ENCODE results near the gene ABCB6.

ABCB6 gene

DNA sequence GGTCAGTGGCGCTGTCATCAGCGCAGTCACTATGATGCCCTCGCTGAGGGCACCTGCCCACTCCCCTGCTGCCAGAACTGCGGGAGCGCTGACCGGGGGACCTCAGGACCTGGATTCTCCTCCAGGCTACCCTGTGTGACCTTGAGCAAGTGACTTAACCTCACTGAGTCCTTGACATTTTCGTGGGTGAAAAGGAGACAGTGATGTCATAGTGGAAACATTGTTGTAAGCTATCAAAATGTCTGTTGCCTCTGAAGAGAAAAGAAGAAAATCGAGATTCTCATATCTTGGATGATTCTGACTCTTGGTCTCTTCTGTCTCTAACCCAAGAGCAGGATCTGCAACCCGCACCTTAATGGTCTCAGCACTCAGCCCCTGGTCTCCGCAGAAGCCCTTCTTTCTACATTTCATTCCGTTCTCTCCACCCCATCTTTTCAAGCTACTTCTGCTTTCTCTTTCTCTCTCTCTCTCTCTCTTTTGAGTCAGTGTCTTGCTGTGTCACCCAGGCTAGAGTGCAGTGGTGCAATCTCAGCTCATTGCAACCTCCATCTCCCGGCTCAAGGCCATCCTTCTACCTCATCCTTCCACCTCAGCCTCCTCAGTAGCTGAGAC, 35.9 kb upstream of the ABCB6 start:
- ChIA-PET CTCF (interaction anchor here (0.5 to 3.6 kb wide), 8 partner anchors 13 to 133 kb away, joined by 3 to 22 read pairs (median 4); no protein-coding TSS in a partner anchor), POLR2A (interaction anchor here (1.1 to 3.2 kb wide), 4 partner anchors 9 to 37 kb away, joined by 3 to 17 read pairs (median 4); partner anchors contain the start of genes GLB1L and STK16)
- H3K27ac ChIP-seq (ENCODE audit: extremely low read depth, low read depth, low read length), result no peak overlapping the region
- H3K4me3 ChIP-seq (ENCODE audit: low read depth, low read length), result peak overlapping the region; percentile 55
- no peaks in the 10 kb centered on the region for H3K9me3 ChIP-seq (ENCODE audit: control insufficient read depth, insufficient read depth, low read depth, low read length)
- H3K4me1 ChIP-seq (ENCODE audit: control insufficient read depth, insufficient read depth, low read length), result no peaks in the 10 kb centered on the region
- H3K36me3 ChIP-seq (ENCODE audit: control insufficient read depth in 2 of 2, insufficient read depth in 1 of 2, low read length in 2 of 2), result peaks cover 0 to 4% of the 10 kb centered on the region in 2 experiments; a peak in 1 of 3 replicates
- TF ChIP-seq ZNF157 (tag by site-specific recombination; IDR thresholded peaks at IDR 0.05), result no peak
- TF ChIP-seq ZSCAN23 (tag by site-specific recombination; IDR thresholded peaks at IDR 0.05), result no peak
- TF ChIP-seq PRDM2 (tag by site-specific recombination; IDR thresholded peaks at IDR 0.05; ENCODE audit: borderline replicate concordance), result no peak
- no peak for TF ChIP-seq ZBTB8A (tag by site-specific recombination; IDR thresholded peaks at IDR 0.05)
- TF ChIP-seq ZNF629 (tag by site-specific recombination; IDR thresholded peaks at IDR 0.05), result peak; percentile 43
- TF ChIP-seq EGR2 (tag by site-specific recombination; IDR thresholded peaks at IDR 0.05; ENCODE audit: low read depth), result no peak
- TF ChIP-seq ATF2 (tag by site-specific recombination; IDR thresholded peaks at IDR 0.05; ENCODE audit: low read depth), result peak; percentile 40; the same call in 1 of the 2 replicates
- no peak for TF ChIP-seq ZNF302 (tag by site-specific recombination; IDR thresholded peaks at IDR 0.05; ENCODE audit: low read depth)
- no peak for TF ChIP-seq ZFP37 (tag by site-specific recombination; IDR thresholded peaks at IDR 0.05)
- no peak for TF ChIP-seq TRIM28 (IDR thresholded peaks at IDR 0.05; ENCODE audit: borderline replicate concordance, low read length)
- TF ChIP-seq, protein P1, sequence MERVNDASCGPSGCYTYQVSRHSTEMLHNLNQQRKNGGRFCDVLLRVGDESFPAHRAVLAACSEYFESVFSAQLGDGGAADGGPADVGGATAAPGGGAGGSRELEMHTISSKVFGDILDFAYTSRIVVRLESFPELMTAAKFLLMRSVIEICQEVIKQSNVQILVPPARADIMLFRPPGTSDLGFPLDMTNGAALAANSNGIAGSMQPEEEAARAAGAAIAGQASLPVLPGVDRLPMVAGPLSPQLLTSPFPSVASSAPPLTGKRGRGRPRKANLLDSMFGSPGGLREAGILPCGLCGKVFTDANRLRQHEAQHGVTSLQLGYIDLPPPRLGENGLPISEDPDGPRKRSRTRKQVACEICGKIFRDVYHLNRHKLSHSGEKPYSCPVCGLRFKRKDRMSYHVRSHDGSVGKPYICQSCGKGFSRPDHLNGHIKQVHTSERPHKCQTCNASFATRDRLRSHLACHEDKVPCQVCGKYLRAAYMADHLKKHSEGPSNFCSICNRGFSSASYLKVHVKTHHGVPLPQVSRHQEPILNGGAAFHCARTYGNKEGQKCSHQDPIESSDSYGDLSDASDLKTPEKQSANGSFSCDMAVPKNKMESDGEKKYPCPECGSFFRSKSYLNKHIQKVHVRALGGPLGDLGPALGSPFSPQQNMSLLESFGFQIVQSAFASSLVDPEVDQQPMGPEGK (tag by site-specific recombination; IDR thresholded peaks at IDR 0.05), result no peak
- no peak for TF ChIP-seq ZNF560 (tag by site-specific recombination; IDR thresholded peaks at IDR 0.05; ENCODE audit: borderline replicate concordance)
- TF ChIP-seq ZNF324 (tag by site-specific recombination; IDR thresholded peaks at IDR 0.05), result no peak
- TF ChIP-seq, protein P2, sequence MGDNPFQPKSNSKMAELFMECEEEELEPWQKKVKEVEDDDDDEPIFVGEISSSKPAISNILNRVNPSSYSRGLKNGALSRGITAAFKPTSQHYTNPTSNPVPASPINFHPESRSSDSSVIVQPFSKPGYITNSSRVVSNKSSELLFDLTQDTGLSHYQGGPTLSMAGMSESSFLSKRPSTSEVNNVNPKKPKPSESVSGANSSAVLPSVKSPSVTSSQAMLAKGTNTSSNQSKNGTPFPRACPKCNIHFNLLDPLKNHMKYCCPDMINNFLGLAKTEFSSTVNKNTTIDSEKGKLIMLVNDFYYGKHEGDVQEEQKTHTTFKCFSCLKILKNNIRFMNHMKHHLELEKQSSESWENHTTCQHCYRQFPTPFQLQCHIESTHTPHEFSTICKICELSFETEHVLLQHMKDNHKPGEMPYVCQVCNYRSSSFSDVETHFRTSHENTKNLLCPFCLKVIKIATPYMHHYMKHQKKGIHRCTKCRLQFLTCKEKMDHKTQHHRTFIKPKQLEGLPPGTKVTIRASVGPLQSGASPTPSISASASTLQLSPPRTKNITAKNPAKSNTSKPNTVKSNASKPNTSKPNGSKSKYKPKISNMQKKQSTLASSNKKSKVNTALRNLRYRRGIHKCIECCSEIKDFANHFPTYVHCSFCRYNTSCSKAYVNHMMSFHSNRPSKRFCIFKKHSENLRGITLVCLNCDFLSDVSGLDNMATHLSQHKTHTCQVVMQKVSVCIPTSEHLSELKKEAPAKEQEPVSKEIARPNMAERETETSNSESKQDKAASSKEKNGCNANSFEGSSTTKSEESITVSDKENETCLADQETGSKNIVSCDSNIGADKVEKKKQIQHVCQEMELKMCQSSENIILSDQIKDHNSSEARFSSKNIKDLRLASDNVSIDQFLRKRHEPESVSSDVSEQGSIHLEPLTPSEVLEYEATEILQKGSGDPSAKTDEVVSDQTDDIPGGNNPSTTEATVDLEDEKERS (tag by site-specific recombination; IDR thresholded peaks at IDR 0.05), result no peak
- 0 out of 2 replicates have a peak, but pooled peaks have one; percentile 1 for TF ChIP-seq ZFHX2 (tag by site-specific recombination; conservative IDR thresholded peaks at IDR 0.05)
- no peak for TF ChIP-seq ZNF266 (tag by site-specific recombination; IDR thresholded peaks at IDR 0.05; ENCODE audit: low read depth)
- TF ChIP-seq ZBTB20 (tag by site-specific recombination; IDR thresholded peaks at IDR 0.05), result 0 out of 2 replicates have a peak, but pooled peaks have one; percentile 1
- TF ChIP-seq ZNF473 (tag by site-specific recombination; IDR thresholded peaks at IDR 0.05), result no peak
- TF ChIP-seq PRDM1 (tag by site-specific recombination; IDR thresholded peaks at IDR 0.05), result peak; percentile 86
- no peak for TF ChIP-seq WT1 (tag by site-specific recombination; IDR thresholded peaks at IDR 0.05)
- peak; percentile 43; the same call in 1 of the 2 replicates for TF ChIP-seq ZBTB17 (tag by site-specific recombination; IDR thresholded peaks at IDR 0.05)
- TF ChIP-seq ZNF510 (tag by site-specific recombination; IDR thresholded peaks at IDR 0.05; ENCODE audit: insufficient replicate concordance), result no peak
